Keratinocyte (primary cell): ENCODE data around the gene EZH2. TPM values are rescaled to one million over a fixed set of nuclear protein-coding genes. Genes with fewer than 3 reads are reported as not detected.

Experiments
- DNase-seq: peaks from one replicate; pipeline ENCODE4 v3.0.0-alpha.2; 2011; ENCODE audit warnings: low read depth, missing footprints, low spot score
- FAIRE-seq: peaks from 2 replicates; lab custom pipeline; 2011; peaks lifted over from hg19 to GRCh38; lab: Jason Lieb, UNC
- H2AFZ ChIP-seq: 2 replicates; pipeline ENCODE4 v1.6.0; 2012; ENCODE audit warnings: low read length, control low read depth, inconsistent platforms; ENCODE audit not compliant: control insufficient read depth
- H3K27ac ChIP-seq: 2 replicates; pipeline ENCODE4 v1.5.1; 2011; ENCODE audit warnings: low read length; ENCODE audit not compliant: control insufficient read depth, insufficient read depth
- H3K27me3 ChIP-seq: 3 replicates; pipeline ENCODE4 v1.6.0; 2011; ENCODE audit warnings: low read length; ENCODE audit not compliant: control insufficient read depth, insufficient read depth; ENCODE audit errors: extremely low read depth
- H3K36me3 ChIP-seq, 2 experiments: 2 replicates in 1 of 2; 3 replicates in 1 of 2; pipeline ENCODE4 v1.5.1; 2011; ENCODE audit warnings: low read length in 2 of 2, mild to moderate bottlenecking in 1 of 2; ENCODE audit not compliant: control insufficient read depth in 2 of 2, insufficient read depth in 2 of 2; ENCODE audit errors: extremely low read depth in 1 of 2
- H3K4me1 ChIP-seq: 3 replicates; pipeline ENCODE4 v1.5.1; 2011; ENCODE audit warnings: low read length; ENCODE audit not compliant: control insufficient read depth, insufficient read depth; ENCODE audit errors: extremely low read depth
- H3K4me2 ChIP-seq: 3 replicates; pipeline ENCODE4 v1.6.0; 2011; ENCODE audit warnings: low read depth, low read length; ENCODE audit not compliant: control insufficient read depth, insufficient read depth; ENCODE audit errors: extremely low read depth
- H3K4me3 ChIP-seq, 3 experiments: fragments of 200-600 bp in 1 of 3; sonication (generic) in 1 of 3; 2 replicates in 2 of 3; 3 replicates in 1 of 3; pipeline ENCODE4 v1.5.1; 2011 to 2016; ENCODE audit warnings: low read length in 3 of 3, mild to moderate bottlenecking in 3 of 3, control low read depth in 2 of 3, inconsistent platforms in 1 of 3, low read depth in 1 of 3, mixed read lengths in 1 of 3, mixed run types in 1 of 3, moderate library complexity in 1 of 3; ENCODE audit not compliant: control insufficient read depth in 2 of 3, insufficient read depth in 2 of 3; ENCODE audit errors: extremely low read depth in 1 of 3
- H3K79me2 ChIP-seq: 2 replicates; pipeline ENCODE4 v1.6.0; 2012; ENCODE audit warnings: low read length; ENCODE audit not compliant: control insufficient read depth, insufficient read depth
- H3K9ac ChIP-seq: 3 replicates; pipeline ENCODE4 v1.6.0; 2011; ENCODE audit warnings: low read length; ENCODE audit not compliant: control insufficient read depth, insufficient read depth; ENCODE audit errors: extremely low read depth
- H3K9me1 ChIP-seq: 3 replicates; pipeline ENCODE4 v1.6.0; 2011; ENCODE audit warnings: low read length; ENCODE audit not compliant: control insufficient read depth, insufficient read depth; ENCODE audit errors: extremely low read depth
- H3K9me3 ChIP-seq: 2 replicates; pipeline ENCODE4 v1.5.1; 2012; ENCODE audit warnings: low read depth, low read length; ENCODE audit not compliant: control insufficient read depth
- H4K20me1 ChIP-seq: 3 replicates; pipeline ENCODE4 v1.6.0; 2011; ENCODE audit warnings: low read length; ENCODE audit not compliant: control insufficient read depth, insufficient read depth; ENCODE audit errors: extremely low read depth
- CTCF ChIP-seq, 3 experiments: IDR thresholded peaks in 1 of 3; conservative IDR thresholded peaks in 1 of 3; optimal IDR thresholded peaks in 1 of 3; 2 replicates in 2 of 3; 3 replicates in 1 of 3; pipeline versions ENCODE3 to v1.5.1; 2011; ENCODE audit warnings: low read length in 3 of 3, mild to moderate bottlenecking in 3 of 3, moderate library complexity in 2 of 3, control low read depth in 1 of 3, inconsistent platforms in 1 of 3; ENCODE audit not compliant: insufficient read depth in 2 of 3; ENCODE audit errors: extremely low read depth in 1 of 3
- EZH2 ChIP-seq: IDR thresholded peaks from one replicate; pipeline ENCODE4 v1.6.1; 2012; ENCODE audit warnings: inconsistent platforms, mild to moderate bottlenecking, low read length, moderate library complexity
- dilution Hi-C: fragments of 300-500 bp; cut with MboI; formaldehyde crosslinking; loops from one replicate; pipeline ENCODE4 v1.7.0; 2020; ENCODE audit warnings: low sequenced_read_pairs; ENCODE audit not compliant: extremely low pct_ligation_motif_present
- polyA plus RNA-seq, 5 experiments: library from polyadenylated mRNA; depleted of rRNA in 3 of 5; stranded (reverse) in 3 of 5; stranded (forward) in 1 of 5; unstranded in 1 of 5; fragments of >200 nt; gene quantifications; 1 replicate in 1 of 5; 2 replicates in 3 of 5; 3 replicates in 1 of 5; pipeline versions ENCODE4 v1.2.1 to v1.2.3, GENCODE V29; 2011 to 2012; ENCODE audit warnings: missing spikeins in 2 of 5, low read depth in 1 of 5, low replicate concordance in 1 of 5

Gene EZH2
- polyA plus RNA-seq, 1 donor (not counting 4 experiments of a cell fraction or from before 2014, with no cell fraction given): 16.0 TPM

GRCh38 chr7:148856578-148856881, 27.6 kb downstream of the EZH2 start:
- DNase-seq (no peak), FAIRE-seq (no peak)
- Histone ChIP-seq H3K4me1 (no peaks in the 10 kb centered on the region), H3K9me3 (no peaks in the 10 kb centered on the region), H3K27ac (no peak overlapping the region), H3K36me3 (no peaks in the 10 kb centered on the region), H4K20me1 (no peaks in the 10 kb centered on the region), H3K4me2 (no peak overlapping the region), H2AFZ (no peak overlapping the region), H3K9ac (no peak overlapping the region), H3K4me3 (no peak overlapping the region), H3K79me2 (peaks cover 54% of the 10 kb centered on the region), H3K9me1 (no peaks in the 10 kb centered on the region), H3K27me3 (no peaks in the 10 kb centered on the region)
- TF ChIP-seq CTCF (optimal IDR thresholded peaks at IDR 0.05 in 1 of 3, IDR thresholded peaks at IDR 0.05 in 1 of 3, conservative IDR thresholded peaks at IDR 0.05 in 1 of 3; ENCODE audit: extremely low read depth in 1 of 3, insufficient read depth in 2 of 3, low read length in 3 of 3): peak in 1 of 3 experiments; percentile 6
- no peak for TF ChIP-seq EZH2
- dilution Hi-C loops: no loop called here

GRCh38 chr7:148854983-148855382, 29.1 kb downstream of the EZH2 start:
- no peaks in the 10 kb centered on the region for H3K27me3 ChIP-seq
- H3K9ac ChIP-seq: no peak overlapping the region
- no peak overlapping the region for H3K4me3 ChIP-seq
- H3K4me2 ChIP-seq: no peak overlapping the region
- H3K79me2 ChIP-seq: peaks cover 58% of the 10 kb centered on the region
- no peak for TF ChIP-seq EZH2
- no peak for TF ChIP-seq CTCF (optimal IDR thresholded peaks at IDR 0.05 in 1 of 3, IDR thresholded peaks at IDR 0.05 in 1 of 3, conservative IDR thresholded peaks at IDR 0.05 in 1 of 3; ENCODE audit: extremely low read depth in 1 of 3, insufficient read depth in 2 of 3, low read length in 3 of 3)
- dilution Hi-C loops: no loop called here
- no peaks in the 10 kb centered on the region for H3K36me3 ChIP-seq
- no peak overlapping the region for H2AFZ ChIP-seq
- DNase-seq (no peak), FAIRE-seq (no peak)
- no peaks in the 10 kb centered on the region for H3K9me1 ChIP-seq
- no peaks in the 10 kb centered on the region for H3K9me3 ChIP-seq
- no peaks in the 10 kb centered on the region for H4K20me1 ChIP-seq
- H3K27ac ChIP-seq: no peak overlapping the region
- H3K4me1 ChIP-seq: no peaks in the 10 kb centered on the region
